SHP77 (cell line): Measurements from ENCODE around the gene POMT2.
A peak's percentile ranks its signal among the peaks of the same experiment; 100 is the strongest.
"Not testable (repeated sequence)": the region's sequence is repeated elsewhere in the genome, so short reads cannot be mapped to it uniquely, and the experiment has no call there.

Source experiments
- DNase-seq, 2 experiments: peaks; one replicate each; lab custom pipeline; 2025; lab: John Stamatoyannopoulos, UW

The POMT2 gene

DNA sequence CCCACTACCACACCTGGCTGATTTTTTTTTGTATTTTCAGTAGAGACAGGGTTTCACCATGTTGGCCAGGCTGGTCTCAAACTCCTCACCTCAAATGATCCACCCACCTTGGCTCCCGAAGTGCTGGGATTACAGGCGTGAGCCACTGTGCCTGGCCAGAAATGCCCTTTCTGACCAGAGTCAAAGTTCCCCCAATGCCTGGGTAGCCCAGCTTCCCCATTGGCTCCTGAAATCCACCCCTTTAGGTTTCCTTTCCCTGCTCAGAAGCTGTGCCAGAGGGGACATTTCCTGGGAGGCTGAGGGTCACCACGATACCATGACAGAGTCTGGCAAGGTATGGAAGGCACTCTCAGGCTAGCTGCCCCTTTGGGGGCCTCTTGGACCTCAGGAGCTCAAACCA lies 3.6 kb upstream of the POMT2 start:
- no peak for DNase-seq

DNA sequence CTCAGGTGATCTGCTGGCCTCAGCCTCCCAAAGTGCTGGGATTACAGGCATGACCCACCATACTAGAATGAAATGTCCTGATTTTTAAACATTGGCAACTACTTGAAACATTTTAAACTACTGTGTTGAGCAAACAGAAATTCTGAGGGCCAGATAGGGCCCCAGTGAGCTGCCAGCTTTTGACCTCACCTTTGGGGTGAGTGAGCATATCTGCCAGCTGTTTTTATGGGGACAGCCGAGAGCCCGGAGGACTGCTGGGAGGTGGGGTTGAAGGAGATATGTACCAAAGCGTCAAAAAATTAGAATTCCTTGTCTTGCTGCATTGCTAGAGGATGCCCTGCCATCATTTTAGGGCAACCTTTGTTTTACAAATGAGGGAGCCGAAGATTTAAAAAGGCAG lies 2.9 kb upstream of the POMT2 start:
- no peak for DNase-seq

DNA sequence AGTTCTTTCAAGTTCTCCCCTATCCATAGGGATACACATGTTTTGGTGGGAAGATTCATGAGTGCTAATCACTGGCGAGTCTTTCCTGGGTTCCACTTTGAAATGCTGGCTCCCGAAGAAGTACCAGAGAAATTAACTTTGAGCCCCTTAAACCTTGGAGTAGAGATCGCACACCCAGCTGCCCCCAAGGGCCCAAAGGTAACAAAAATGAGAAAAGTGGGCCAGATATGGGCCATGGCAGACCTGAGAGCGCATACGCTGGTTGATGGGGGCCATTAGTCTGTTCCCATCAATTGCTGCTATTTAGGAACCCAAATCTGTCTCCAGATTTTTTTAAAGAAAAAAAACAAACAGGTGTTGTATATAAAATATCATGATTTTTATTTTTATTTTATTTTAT lies 2.3 kb upstream of the POMT2 start:
- no peak for DNase-seq

DNA sequence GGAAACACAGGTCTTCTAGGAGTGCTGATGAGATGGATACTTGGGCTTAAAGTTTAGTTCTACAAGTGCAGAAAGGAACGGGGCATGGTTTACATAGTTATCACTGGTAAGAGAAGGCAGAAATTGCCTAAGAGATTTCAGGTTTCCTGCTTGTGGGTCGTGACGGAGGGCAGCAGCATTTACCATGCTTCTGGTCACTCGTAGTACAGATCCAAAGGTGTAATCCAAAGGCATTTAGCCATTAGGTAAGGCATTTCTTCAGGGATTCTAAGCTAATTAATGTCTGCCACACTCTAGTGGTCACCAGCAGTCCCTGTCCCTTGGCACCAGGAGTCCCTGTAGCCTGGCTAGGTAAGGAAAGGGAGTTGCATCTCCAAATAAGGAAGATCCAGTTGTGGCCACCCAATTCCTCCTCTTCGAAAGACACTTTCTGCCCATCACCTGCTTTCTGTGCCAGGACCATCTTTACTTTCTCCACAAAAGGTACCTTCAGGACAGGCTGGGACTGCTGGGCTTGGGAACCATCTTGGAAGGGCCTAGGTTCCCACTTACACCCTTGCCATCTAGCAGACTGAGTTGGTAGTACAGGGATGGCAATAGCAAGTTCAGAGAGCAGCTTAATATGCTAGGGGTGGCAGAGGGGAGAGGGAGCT lies 1.7 kb upstream of the POMT2 start:
- no peak for DNase-seq

DNA sequence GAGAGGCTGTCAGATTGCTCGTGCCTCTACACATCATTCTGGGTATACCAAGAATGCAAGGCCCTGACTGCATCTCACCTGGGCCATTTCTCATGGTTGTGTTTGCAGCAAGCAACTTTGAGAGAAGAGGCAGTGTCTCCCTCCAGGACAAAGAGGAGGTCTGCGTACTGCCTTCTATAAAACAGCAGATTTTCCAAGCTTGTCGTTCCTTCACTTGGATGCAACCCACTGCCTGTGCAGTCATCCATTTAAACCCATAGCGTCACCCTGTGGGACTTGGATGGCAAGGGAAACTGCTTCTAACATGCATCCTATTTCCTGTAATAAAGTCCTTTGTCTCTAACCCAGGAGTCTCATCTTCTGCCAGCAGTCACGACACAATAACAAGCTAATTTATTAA lies 1.3 kb downstream of the POMT2 start:
- no peak for DNase-seq

DNA sequence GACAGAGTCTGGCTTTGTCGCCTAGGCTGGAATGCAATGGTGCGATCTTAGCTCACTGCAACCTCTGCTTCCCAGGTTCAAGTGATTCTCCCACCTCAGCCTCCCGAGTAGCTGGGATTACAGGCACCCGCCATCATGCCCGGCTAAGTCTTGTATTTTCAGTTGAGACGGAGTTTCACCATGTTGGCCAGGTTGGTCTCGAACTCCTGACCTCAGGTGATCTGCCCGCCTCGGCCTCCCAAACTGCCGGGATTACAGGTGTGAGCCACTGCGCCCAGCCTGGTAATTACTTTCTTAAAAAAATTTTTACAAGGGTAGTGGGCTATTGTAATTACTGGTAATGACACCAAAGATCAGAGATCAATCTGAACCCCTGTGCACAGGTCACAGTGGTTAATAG lies 1.9 kb downstream of the POMT2 start:
- DNase-seq, result not testable (repeated sequence)

DNA sequence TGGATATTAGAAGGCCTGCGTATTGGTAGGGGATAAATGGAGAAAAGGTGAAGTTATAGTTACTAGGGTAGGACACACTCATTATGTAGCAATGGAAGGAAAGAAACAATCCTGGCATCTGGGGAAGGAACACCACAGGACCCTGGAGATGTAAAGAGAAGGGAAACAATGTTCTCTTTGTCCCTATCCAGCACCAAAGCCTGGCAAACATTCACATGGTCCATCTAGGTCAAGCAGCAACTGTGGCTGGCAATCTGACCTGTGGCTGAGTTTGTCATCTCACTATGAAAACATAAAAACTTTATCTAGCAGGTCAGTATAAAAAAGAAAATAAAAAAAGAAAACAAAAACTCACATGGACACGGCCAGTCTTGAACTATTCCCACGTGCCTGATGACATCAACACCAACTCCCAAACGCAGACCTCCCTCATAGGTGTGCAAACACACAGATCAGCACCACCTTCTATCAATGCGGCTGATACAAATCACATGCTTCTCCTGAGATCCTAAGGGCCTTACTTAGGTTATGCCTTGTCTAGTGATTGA lies 2.6 kb downstream of the POMT2 start:
- no peak for DNase-seq

DNA sequence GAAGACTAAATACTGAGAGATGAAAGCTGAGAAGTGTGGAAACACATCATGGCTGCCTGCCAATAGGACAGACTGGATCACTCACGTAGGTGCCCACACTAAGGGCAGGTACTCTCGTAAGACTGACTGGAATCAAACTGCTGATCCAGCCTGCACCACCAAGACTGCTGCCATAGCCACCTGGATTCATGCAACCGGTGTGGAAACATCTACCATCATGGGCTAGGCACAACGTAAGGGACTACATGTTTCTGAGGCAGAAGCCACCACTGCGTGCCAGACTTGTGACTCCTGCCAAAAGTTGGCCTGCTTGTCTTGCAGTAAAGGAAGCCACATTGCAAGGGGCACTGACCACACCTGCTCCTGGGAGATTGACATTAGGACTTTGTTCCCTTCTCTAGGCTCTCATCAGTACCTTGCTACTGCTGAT lies 3.8 kb downstream of the POMT2 start:
- DNase-seq, result no peak

DNA sequence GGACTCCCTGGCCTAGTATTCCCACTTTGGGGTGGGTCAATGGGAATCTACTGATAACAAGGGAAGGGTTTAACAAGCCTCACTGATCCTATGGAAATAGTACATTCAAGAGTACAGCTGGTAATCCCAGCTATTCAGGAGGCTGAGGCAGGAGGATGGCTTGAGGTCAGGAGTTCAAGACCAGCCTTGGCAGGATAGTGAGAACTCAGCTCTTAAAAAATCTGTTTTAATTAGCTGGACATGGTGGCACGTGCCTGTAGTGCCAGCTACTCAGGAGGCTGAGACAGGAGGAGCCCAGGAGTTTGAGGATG lies 4.5 kb downstream of the POMT2 start:
- DNase-seq, result no peak

DNA sequence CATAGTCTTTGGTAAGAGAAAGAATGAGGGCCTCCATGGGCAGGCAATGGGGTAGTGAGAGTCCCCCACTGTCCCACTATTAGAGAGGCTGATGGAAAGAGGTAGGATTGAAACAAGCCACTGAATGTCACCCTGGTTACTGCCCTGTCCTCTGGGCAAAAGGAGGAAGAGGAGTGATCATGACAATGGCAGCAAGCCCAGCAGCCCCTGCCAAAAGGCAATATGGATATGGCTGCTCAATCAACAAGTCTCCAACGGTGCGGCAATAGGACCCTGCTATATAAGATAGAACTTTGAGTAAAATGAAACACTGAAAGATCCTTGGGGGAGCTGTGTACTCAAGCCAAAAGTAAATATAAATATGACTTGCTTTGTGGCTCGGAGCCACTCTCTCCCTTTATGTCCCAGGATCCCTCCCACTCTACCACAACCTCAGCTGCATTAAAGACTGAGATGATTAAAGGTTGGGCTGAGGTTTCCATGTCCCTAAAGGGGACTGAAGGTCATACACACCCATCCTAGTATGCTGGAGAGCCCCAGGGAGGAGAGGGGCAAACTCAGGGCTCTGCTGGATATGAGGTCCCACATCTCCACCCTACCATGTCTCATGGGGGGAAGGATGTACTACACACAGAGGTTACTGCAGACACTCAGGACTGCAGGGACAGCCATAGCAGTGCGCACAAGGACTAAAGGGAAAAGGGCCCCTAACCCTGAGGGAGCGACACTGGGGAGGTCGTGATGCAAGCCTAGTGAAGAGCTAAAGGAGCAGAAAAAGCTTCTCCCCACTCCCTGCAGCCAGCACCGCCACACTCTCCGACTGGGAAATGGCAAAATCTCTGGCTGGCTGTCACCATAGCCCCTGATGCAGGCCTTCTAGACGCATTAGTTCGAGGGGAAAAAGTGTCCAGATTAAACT lies 5.9 kb downstream of the POMT2 start:
- no peak for DNase-seq

DNA sequence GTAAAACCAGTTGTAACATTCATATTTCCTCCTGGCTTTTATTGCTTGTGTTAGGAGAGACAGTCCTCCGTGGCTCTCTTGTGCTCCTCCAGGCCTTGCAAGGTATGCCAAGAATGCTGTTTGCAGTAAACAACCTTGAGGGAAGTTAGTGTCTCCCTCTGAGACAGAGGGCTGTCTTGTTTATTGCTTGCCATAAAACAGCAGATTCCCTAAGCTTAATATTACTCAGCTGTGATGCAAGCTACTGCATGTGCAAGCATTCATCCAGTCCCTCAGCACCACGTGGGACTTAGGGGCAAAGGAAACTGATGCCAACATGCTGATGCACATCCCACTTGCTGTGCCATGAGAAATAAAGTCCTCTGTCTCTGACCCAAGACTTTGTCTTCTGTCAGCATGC lies 6.6 kb downstream of the POMT2 start:
- no peak for DNase-seq

DNA sequence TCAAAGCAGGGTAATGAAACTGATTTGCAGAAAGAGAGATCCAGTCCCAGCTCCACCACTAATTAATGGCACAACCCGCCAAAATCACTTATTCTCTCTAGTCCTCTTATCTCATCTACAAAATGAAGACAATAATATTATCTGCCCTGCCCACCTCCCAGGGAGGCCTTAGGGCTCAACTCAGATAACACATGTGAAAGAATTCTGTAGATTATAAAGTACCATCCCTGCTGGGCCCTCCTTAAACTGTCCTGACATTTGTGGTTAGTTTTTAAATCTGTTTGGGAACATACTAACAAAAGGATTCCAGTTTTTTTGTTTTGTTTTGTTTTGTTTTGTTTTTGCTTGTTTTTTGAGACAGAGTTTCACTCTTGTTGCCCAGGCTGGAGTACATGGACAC lies 7.3 kb downstream of the POMT2 start:
- no peak for DNase-seq

DNA sequence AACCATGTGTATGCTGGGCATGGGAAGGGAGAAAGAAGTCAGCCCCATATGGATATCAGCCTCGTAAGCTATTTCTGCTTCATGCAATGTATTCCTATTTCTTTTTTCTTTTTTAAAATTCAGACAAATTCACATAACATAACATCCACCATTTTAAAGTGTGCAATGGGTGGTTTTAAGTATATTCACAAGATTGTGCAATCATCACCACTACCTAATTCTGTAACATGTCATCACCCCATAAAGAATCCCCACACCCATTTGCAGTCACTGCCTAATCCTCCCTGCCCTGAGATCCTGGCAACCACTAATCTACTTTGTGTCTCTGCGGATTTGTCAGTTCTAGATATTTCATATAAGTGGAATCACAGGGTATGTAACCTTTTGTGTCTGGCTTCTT lies 9.5 kb downstream of the POMT2 start:
- DNase-seq, result no peak

DNA sequence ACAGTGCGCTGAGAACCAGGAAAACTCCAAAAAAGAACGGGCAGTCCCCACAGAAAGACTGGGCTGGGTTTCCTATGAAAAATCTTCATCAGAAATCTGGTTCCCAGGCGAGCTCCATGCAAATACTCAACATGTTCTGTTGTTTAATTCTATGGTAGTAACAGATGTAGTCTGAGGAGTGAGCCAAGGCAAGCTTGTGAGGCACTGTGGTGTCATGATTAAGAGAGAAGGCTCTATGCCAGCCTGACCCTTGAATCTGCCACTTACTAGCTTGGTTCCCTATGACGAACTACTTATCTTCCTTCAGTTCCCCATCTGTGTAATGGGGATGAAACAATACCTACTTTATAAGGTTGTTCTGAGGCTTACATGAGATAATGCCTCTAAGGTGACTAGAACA lies 10.7 kb downstream of the POMT2 start:
- DNase-seq, result no peak

DNA sequence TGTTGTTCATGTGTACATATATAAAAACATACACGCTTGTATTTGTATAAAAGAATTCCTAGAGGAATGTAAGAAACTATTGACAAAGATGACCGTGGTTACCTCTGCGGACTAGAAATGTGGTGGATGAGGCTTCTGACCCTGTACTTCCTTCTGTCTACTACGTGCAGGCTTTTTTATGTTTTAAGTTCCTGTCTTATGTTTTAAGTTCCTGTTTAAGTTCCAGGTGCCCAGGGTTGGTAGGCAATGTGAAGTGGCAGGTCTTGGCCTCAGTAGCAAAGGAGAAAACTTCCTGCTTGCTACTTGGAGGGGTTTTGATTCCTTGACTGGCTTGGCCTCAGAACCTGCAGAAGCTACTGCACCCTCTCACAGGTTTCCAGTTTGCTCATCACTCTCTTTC lies 11.6 kb downstream of the POMT2 start:
- no peak for DNase-seq

DNA sequence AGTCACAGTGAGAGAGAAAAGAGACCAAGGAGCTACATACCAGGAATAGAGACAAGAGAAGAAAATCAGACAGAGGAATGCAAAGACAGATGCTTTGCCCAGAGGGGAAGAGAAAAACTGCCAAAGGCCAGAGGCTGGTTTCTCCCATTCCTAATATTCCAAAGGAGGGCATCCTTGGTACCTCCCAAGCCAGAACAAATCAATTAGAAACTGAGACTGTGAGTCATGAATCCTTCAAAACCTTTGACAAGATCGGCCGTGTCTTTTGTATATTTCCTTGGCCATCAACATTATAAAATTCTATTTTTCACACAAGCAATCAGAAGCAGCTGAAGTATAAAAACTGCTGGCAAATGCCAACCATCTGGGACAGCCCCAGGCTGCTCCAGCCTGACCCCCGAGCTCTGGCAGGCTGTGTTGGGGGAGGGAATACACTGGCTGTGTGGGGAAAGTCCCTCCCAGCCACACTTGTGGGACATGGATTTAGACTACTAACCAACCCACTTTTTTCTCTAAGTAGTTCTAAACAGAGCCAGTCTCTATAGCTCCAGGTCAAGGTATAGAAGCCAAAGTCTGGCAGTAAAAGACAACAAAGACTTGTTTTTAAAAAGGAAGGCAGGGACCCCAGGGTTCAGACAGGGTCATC lies 13.7 kb downstream of the POMT2 start:
- no peak for DNase-seq

DNA sequence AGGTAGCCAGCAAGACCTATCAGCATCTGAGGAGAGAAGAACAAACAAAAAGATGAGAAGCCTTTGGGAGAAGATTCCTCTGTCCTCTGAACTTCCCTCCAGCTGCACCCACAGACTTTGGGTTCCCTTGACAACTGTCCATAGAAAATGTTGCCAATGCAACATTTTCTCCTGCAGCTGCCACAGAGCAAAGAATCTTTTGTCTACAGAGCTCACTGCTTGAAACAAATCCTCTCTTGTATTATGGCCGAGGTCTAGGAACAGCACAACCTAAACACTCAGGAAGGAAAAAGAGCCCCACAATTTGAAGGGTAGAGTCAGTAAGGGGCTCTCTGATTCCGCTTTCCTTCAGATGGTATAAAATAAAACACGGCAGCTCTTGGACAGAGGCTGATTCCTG lies 14.3 kb downstream of the POMT2 start:
- DNase-seq, result no peak

DNA sequence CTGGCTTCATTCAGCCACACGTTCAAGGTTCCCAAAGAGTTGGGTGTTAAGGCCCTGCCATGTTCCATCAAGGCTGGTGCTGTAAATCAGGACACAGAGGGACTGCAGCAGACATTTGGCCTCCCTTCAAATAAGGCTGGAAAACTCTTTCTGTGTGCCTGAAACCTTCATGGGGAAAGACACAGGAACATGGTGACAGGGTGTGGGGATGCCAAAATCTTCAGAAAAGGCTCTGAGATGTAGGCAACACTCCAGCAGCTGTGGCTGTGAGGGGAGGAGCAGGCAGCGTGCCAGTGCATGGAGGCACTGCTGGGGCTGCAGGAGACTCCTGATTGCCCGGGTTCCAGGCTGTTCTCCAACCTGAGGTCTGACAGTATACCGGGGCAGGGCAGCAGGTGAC lies 15.0 kb downstream of the POMT2 start:
- no peak for DNase-seq

DNA sequence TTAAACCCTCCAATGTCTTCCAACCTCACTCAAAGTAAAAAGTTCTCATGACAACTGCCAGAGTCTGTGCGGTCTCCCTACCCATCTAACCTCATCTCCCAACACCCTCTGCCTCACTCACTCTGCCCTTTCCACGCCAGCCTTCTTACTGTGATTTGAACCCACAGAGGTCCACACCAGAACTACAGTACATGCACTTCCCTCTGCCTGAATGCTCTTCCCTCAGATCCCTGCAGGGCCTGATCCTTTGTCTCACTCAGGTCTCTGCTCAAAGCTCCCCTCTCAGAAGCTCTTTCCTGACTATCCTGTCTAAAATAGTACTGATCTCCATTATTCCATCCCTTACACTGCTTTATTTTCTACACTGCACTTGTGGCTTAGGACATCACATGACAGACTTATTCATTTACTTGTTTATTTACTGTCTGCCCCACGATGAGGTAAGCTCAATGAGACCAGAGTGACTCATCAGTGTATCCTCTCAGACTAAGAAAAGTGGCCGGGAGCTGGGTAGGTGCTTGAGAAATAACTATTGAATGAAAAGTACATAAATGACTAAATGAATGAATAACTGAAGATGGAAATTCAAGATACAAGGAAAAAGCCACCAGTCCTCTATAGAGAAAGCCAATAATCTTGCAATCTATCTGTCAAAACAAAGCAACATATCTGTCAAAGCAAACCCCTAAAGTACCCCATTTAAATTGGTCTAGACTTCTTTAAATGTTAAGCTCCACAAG lies 17.1 kb downstream of the POMT2 start:
- DNase-seq, result peak; percentile 17 to 46

DNA sequence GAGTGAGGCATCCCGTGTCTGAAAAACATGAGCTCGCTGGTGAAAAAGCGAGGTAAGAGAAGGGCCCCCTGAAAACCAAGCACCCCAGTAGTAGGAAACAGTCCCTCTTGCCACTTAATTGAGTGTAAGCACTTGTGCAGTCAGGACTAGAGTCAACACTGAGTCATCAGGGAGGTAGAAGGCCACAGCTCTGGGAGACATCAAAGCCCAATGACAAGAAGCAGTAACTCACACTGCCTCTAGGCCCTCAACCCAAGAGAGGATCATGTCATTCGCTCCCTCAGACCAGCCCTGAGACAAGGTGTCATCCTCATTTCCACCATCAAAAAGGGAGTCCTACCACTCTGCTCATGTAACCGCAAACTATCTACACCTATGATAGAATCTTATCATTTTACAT lies 17.8 kb downstream of the POMT2 start:
- DNase-seq, result no peak

DNA sequence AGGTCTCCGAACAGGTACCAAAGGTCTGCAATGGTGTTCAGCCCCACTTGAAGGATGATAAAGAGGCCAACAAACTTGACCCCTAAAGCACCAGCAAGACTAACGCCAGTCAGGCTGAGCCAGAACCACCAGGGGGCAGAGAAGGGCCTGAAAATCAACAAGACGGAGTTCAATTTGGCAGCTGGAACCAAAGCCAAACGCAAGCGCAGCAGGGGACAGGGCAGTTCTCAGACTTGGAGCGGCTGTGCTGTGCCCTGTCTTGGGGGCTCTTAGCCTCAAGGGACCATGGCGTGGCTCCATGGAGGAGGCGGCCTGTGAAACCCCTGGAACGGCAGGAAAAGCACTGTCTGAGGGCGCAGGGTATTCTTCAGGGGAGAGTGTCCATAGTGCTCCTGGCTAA lies 19.6 kb downstream of the POMT2 start:
- peak; percentile 65 to 66 for DNase-seq

DNA sequence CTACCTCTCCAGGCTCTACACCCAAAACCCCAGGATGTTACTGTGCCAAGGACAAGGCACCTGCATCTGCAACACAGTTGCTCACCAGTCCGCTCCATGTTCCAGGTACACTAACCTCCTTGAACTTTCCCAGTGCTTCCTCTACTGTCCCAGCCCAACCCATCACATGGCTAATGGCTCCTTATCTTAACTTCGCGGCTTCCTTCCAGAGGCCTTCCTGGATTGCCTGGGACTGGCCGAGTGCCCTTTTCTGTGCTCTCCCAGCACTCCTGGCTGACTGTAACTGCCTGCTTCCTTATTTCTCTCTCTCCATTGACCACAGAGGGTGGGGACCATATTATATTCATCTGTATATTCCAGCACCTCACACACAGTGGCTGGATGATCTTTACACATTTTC lies 20.9 kb downstream of the POMT2 start:
- no peak for DNase-seq
